ENCODE measurements around the gene GTF2F1.
"Not testable (repeated sequence)": the region's sequence is repeated elsewhere in the genome, so short reads cannot be mapped to it uniquely, and the experiment has no call there.

Gene GTF2F1

DNA sequence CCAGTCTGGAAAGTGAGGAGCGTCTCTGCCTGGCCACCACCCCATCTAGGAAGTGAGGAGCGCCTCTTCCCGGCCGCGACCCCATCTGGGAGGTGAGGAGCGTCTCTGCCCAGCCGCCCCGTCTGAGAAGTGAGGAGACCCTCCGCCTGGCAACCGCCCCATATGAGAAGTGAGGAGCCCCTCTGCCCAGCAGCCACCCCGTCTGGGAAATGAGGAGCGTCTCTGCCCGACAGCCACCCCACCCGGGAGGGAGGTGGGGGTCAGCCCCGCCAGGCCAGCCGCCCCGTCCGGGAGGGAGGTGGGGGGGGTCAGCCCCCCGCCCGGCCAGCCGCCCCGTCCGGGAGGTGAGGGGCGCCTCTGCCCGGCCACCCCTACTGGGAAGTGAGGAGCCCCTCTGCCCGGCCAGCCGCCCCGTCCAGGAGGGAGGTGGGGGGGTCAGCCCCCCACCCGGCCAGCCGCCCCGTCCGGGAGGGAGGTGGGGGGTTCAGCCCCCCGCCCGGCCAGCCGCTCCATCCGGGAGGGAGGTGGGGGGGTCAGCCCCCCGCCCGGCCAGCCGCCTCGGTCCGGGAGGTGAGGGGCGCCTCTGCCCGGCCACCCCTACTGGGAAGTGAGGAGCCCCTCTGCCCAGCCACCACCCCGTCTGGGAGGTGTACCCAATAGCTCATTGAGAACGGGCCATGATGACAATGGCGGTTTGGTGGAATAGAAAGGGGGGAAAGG lies 37.5 kb downstream of the GTF2F1 start:
- not testable (repeated sequence) for DNase-seq (ENCODE audit: low spot score)

- no peak for DNase-seq (ENCODE audit: low spot score)
Measured at GRCh38 chr19:6354098-6354674, 38.8 kb downstream of the GTF2F1 start.

DNA sequence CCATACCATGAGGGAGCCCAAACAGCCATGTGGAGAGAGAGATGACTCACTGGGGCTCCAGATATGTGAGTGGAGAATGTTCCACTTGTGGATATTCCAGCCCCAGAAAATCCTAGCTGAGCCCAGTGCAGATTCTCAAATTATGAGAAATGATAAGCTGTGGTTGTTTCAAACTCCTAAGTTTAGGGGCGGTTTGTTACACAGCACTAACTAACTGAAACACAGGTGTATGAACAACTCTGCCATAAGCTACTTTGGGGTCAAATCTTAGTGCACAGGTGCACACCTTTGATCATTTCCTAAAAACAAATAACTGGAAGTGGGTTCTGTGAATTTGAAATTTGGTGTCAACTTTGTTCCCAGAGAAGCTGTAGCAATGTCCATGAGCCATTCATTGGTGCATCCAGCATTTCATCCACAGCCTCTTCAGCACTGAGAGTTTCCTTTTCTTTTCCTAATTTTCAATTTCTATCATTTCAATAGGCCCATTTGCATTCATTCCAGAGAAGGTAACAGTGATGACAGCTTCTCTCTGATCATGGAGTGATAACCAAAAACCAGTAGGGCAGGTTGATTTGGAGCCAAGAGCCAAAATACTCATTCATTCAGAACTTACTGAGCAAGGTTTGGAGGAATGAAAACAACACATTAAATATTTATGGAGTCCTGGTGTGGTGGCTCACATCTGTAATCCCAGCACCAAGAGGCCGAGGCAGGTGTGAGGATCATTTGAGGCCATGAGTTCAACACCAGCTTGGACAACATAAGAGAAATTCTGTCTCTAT lies 40.4 kb downstream of the GTF2F1 start:
- no peak for DNase-seq (ENCODE audit: low spot score)

- DNase-seq (ENCODE audit: low spot score), result no peak
Measured at GRCh38 chr19:6350688-6351087, 42.3 kb downstream of the GTF2F1 start.

- not testable (repeated sequence) for DNase-seq (ENCODE audit: low spot score)
Measured at GRCh38 chr19:6349271-6349670, 43.7 kb downstream of the GTF2F1 start.

DNA sequence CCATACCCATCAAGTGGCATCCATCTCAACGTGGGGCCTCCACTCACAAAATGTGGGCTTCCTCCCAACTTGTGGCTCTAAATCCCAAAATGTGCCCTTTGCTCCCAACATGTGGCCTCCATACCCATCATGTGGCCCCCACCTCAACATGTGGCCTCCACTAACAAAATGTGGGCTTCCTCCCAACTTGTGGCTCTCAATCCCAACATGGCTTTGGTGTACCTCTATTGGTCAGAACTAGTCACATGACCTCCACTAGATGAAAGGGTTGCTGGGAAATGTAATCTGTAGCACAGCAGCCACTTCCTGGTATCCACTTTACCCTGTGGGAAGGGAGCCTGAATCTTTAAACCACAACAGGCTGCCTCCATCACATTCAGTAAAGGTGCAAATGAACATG lies 49.5 kb downstream of the GTF2F1 start:
- no peak for DNase-seq (ENCODE audit: low spot score)

GRCh38 chr19:6340493-6341201 lies 52.3 kb downstream of the GTF2F1 start:
- DNase-seq (ENCODE audit: low spot score), result no peak

DNA sequence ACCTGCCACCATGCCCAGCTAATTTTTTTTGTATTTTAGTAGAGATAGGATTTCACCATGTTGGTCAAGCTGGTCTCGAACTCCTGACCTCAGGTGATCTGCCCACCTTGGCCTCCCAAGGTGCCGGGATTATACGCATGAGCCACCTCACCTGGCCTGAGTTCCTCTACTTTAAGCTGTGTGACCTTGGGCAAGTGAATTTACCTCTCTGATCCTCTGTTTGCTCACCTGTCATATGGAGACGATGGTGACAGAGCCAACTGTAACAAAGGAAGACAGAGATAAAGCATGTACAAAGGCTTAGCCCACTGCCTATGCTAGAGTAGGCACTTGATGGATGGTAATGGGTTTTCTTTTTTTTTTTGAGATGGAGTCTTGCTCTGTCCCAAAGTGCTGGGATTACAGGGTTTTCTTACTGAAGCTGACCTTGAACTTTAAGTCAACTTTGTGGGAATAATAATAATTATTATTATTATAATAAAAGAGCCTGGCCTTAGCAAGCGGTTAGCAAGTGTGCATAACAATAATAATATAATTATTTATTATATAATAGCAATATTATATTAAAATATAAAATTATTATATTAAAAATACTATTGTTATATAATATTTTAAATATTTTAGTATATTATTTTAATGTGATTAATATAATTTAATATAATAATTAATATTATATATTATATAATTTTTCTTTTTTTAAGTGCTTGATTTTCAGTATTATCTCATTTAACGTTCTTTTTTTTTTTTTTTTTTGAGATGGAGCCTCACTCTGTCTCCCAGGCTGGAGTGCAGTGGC lies 58.3 kb downstream of the GTF2F1 start:
- no peak for DNase-seq (ENCODE audit: low spot score)

- DNase-seq (ENCODE audit: low spot score), result no peak
Measured at GRCh38 chr19:6333439-6333838, 59.5 kb downstream of the GTF2F1 start, which contains the start of gene ACER1. TSS of gene ACER1 (minus strand) at chr19:6333612. CDS start at chr19:6333551, 61 bp downstream.
